Activated CD8-positive, alpha-beta T cell treated with anti-CD3 and anti-CD28 coated beads for 36 hours (primary cell): ENCODE data around the gene SLC12A7. TPM values are rescaled to one million over a fixed set of nuclear protein-coding genes. Genes with fewer than 3 reads are reported as not detected.
A peak's percentile ranks its signal among the peaks of the same experiment; 100 is the strongest.

Source experiments
- ATAC-seq: fragments of 200-7000 bp; cut with Tn5 transposase; one replicate; pipeline ENCODE4 v1.10.0; 2021; ENCODE audit warnings: mild to moderate bottlenecking, moderate library complexity
- CTCF ChIA-PET: fragments of 350-600 bp; sonication (Branson Sonifier 250); formaldehyde crosslinking; loops from one replicate; lab custom pipeline; 2021; ENCODE audit warnings: antibody characterized with exemption; lab: Charles Lee
- POLR2A ChIA-PET: fragments of 350-600 bp; sonication (Branson Sonifier 250); formaldehyde crosslinking; loops from one replicate; lab custom pipeline; 2021; ENCODE audit warnings: antibody characterized with exemption; lab: Charles Lee
- DNase-seq: peaks from one replicate; pipeline ENCODE4 v3.0.0-alpha.2; 2020
- H3K27ac Mint-ChIP-seq: one replicate; pipeline ENCODE4 v1.8.0; 2021; ENCODE audit warnings: mild to moderate bottlenecking, mixed read lengths
- H3K27me3 Mint-ChIP-seq: one replicate; pipeline ENCODE4 v1.8.0; 2021; ENCODE audit warnings: mixed read lengths
- H3K36me3 Mint-ChIP-seq: one replicate; pipeline ENCODE4 v1.8.0; 2021; ENCODE audit warnings: low read depth, mixed read lengths
- H3K4me1 Mint-ChIP-seq: one replicate; pipeline ENCODE4 v1.8.0; 2021; ENCODE audit warnings: low read depth, mixed read lengths
- H3K4me3 Mint-ChIP-seq: one replicate; pipeline ENCODE4 v1.8.0; 2021; ENCODE audit warnings: mild to moderate bottlenecking, moderate library complexity, mixed read lengths
- H3K9me3 Mint-ChIP-seq: one replicate; pipeline ENCODE4 v1.8.0; 2021; ENCODE audit warnings: mixed read lengths
- intact Hi-C: fragments of 100-400 bp; cut with micrococcal nuclease; formaldehyde crosslinking; loops from one replicate; pipeline ENCODE4 v1.10.0; 2022
- total RNA-seq, 2 experiments: library from RNA; stranded (reverse); gene quantifications; one replicate each; pipeline ENCODE4 v1.2.3, GENCODE V29; 2021
- TF ChIP-seq, protein P1 (sequence below): fragments of 200-600 bp; IDR thresholded peaks from one replicate; pipeline ENCODE4 v1.8.0; 2022; ENCODE audit warnings: antibody characterized with exemption, mild to moderate bottlenecking

Gene SLC12A7
- total RNA-seq, 2 experiments from 2014 or later = 21.6 to 24.8 TPM

DNA sequence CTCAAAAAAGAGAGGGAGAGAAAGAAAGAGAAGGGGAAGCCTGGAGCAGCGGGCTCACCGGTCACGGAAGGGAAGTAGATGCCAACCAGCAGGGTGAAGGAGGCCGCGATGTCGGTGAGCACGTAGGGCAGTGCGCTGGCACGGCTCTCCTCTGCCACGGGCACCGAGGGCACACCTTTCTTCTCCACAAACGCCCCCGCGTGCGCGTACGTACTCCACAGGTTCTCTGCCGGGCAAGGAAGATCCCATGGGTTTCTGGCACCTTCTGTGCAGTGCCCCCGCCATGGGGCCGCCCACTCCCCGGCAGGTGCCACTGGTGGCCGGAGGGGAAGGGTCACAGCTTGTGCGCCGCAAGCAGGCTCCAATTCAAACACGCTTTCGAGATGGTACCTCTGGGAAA lies 30.3 kb downstream of the SLC12A7 start:
- ChIA-PET POLR2A (no interaction called here), CTCF (no interaction called here)

DNA sequence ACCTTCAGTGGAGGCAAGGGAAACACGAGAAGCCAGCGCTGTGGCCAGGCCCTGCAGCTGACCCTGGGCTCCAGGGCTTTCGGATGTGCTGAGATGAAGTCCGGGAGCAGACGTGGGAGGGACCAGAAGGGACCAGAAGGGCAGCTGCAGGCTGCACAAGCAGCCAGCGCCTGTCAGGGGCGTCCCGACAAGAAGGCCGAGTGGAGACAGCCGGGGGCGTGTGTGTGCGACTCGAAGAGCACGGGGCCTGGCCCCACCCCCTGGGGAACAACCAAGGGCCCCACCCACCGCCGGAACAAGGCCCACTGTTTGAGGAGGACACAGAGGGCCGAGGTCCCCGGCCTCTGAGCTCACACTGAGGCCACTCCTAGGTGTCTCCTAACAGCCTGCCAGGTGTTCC lies 31.4 kb downstream of the SLC12A7 start:
- CTCF ChIA-PET = no interaction called here

More for the DNA sequence above, 30.3 kb downstream of the SLC12A7 start:
- no peak for ATAC-seq
- H3K27ac Mint-ChIP-seq = peak overlapping the region; percentile 55
- no peaks in the 10 kb centered on the region for H3K9me3 Mint-ChIP-seq
- no peaks in the 10 kb centered on the region for H3K27me3 Mint-ChIP-seq
- TF ChIP-seq, protein P1, sequence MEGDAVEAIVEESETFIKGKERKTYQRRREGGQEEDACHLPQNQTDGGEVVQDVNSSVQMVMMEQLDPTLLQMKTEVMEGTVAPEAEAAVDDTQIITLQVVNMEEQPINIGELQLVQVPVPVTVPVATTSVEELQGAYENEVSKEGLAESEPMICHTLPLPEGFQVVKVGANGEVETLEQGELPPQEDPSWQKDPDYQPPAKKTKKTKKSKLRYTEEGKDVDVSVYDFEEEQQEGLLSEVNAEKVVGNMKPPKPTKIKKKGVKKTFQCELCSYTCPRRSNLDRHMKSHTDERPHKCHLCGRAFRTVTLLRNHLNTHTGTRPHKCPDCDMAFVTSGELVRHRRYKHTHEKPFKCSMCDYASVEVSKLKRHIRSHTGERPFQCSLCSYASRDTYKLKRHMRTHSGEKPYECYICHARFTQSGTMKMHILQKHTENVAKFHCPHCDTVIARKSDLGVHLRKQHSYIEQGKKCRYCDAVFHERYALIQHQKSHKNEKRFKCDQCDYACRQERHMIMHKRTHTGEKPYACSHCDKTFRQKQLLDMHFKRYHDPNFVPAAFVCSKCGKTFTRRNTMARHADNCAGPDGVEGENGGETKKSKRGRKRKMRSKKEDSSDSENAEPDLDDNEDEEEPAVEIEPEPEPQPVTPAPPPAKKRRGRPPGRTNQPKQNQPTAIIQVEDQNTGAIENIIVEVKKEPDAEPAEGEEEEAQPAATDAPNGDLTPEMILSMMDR = no peak
- intact Hi-C loops = no loop called here
- H3K4me3 Mint-ChIP-seq = no peak overlapping the region
- H3K36me3 Mint-ChIP-seq = peaks cover 11% of the 10 kb centered on the region
- no peak for DNase-seq
- H3K4me1 Mint-ChIP-seq = no peaks in the 10 kb centered on the region

DNA sequence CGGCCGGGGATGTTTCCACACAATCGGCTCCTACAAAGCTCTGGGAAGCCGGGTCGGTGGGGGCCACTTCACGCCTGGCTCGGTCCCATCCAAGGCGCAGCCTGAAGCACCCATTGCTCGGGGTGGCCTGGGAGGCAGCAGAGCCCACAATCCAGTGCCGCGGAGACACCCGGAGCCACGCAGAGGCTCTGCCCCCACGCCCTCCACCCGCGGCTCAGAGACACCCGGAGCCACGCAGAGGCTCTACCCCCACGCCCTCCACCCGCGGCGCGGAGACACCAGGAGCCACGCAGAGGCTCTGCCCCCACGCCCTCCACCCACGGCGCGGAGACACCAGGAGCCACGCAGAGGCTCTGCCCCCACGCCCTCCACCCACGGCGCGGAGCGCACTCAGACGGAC lies 31.9 kb downstream of the SLC12A7 start:
- ChIA-PET POLR2A (no interaction called here), CTCF (no interaction called here)
- Mint-ChIP-seq H3K27me3 (no peaks in the 10 kb centered on the region), H3K27ac (no peak overlapping the region), H3K4me3 (no peak overlapping the region), H3K4me1 (no peaks in the 10 kb centered on the region), H3K9me3 (no peaks in the 10 kb centered on the region), H3K36me3 (peaks cover 11% of the 10 kb centered on the region)
- TF ChIP-seq, protein P1 = no peak
- ATAC-seq (no peak), DNase-seq (no peak)
- intact Hi-C loops = no loop called here

More for the DNA sequence above, 31.4 kb downstream of the SLC12A7 start:
- ATAC-seq (no peak), DNase-seq (no peak)
- Mint-ChIP-seq H3K36me3 (peaks cover 11% of the 10 kb centered on the region), H3K27ac (no peak overlapping the region), H3K27me3 (no peaks in the 10 kb centered on the region), H3K9me3 (no peaks in the 10 kb centered on the region), H3K4me1 (no peaks in the 10 kb centered on the region), H3K4me3 (no peak overlapping the region)
- TF ChIP-seq, protein P1 = no peak
- intact Hi-C loops = no loop called here
- POLR2A ChIA-PET = no interaction called here

DNA sequence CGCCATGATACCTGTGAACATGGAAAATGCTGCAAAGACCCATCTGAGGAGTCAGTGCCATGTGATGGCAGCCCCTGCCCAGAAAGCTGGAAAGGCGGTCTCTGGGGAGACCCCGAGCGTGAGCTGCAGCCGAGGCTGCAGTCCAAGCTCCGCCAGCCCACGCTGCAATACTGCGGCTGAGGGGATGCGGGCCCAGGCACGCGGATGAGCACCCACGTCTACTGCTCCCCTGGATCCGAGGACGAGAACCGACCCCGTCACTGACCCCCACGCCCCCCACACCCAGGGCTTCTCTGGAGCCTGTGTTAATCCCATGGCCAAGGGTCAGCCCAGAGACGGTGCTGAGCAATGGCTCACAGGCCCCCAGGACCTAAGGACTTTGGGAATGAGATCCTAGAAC lies 32.4 kb downstream of the SLC12A7 start:
- DNase-seq (no peak), ATAC-seq (no peak)
- ChIA-PET CTCF (no interaction called here), POLR2A (no interaction called here)
- intact Hi-C loops = no loop called here
- TF ChIP-seq, protein P1 = no peak
- Mint-ChIP-seq H3K27me3 (no peaks in the 10 kb centered on the region), H3K36me3 (peaks cover 11% of the 10 kb centered on the region), H3K27ac (no peak overlapping the region), H3K9me3 (no peaks in the 10 kb centered on the region), H3K4me1 (no peaks in the 10 kb centered on the region), H3K4me3 (no peak overlapping the region)

DNA sequence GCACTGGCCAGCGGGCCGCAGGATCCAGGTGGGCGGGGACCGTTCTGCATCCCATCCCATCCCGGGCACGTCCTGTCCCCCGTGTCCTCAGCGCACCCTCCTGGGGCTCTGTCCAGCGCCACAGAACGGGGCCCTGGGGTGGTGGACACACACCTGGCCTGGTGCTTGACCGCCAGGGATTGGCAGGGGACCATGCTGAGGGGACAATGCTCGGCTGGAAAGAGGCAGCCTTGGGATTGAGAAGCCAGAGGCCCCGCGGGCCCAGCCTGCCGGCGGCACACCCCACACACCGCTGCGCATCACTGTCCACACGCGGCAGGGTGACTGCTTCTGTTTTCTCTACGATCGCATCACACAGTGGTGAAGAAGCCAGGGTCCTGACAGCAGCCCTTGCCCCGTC lies 33.0 kb downstream of the SLC12A7 start:
- POLR2A ChIA-PET = no interaction called here
- CTCF ChIA-PET = no interaction called here
- Mint-ChIP-seq H3K36me3 (peaks cover 10% of the 10 kb centered on the region), H3K27me3 (no peaks in the 10 kb centered on the region), H3K9me3 (no peaks in the 10 kb centered on the region), H3K27ac (no peak overlapping the region), H3K4me1 (no peaks in the 10 kb centered on the region), H3K4me3 (no peak overlapping the region)
- intact Hi-C loops = no loop called here
- ATAC-seq (no peak), DNase-seq (no peak)
- TF ChIP-seq, protein P1 = no peak
